GM12873 (cell line): ENCODE measurements around the gene SERBP1.

Source experiments
- CTCF ChIP-seq: IDR thresholded peaks from 2 replicates; pipeline ENCODE4 v1.5.1; 2012; ENCODE audit warnings: low read depth, mild to moderate bottlenecking, moderate library complexity, low read length, control low read depth; ENCODE audit not compliant: insufficient read depth; ENCODE audit errors: missing control alignments

SERBP1 gene

GRCh38 chr1:67430358-67431155, at the start of gene SERBP1:
SERBP1 (minus strand) TSS chr1:67430402; CDS start chr1:67430300, 102 bp downstream.
- no peak for TF ChIP-seq CTCF

- no peak for TF ChIP-seq CTCF
Observed at GRCh38 chr1:67479146-67479891, 49.1 kb upstream of the SERBP1 start.

- no peak for TF ChIP-seq CTCF
Observed at GRCh38 chr1:67476906-67477305, 46.7 kb upstream of the SERBP1 start.

GRCh38 chr1:67476006-67476482, 45.8 kb upstream of the SERBP1 start:
- TF ChIP-seq CTCF = no peak

- TF ChIP-seq CTCF = no peak
Observed at GRCh38 chr1:67472056-67472455, 41.9 kb upstream of the SERBP1 start.

GRCh38 chr1:67469431-67469830, 39.2 kb upstream of the SERBP1 start:
- no peak for TF ChIP-seq CTCF

- TF ChIP-seq CTCF = no peak
Observed at GRCh38 chr1:67468066-67468718, 38.0 kb upstream of the SERBP1 start.
